GM10248 (cell line): ENCODE results near the gene LIPN.

Experiments used
- CTCF ChIA-PET: fragments of 300-600 bp; sonication (Branson Sonifier 250); formaldehyde crosslinking; extraction: SDS; loops from one replicate; lab custom pipeline; 2021; ENCODE audit warnings: antibody characterized with exemption; lab: Yijun Ruan, JAX
- POLR2A ChIA-PET: fragments of 350-650 bp; sonication (Branson Sonifier 250); formaldehyde crosslinking; extraction: SDS; loops from one replicate; lab custom pipeline; 2020; ENCODE audit warnings: antibody characterized with exemption; lab: Yijun Ruan, JAX
- DNase-seq: peaks from one replicate; pipeline ENCODE4 v3.0.0; 2012; ENCODE audit errors: extremely low spot score
- TF ChIP-seq, protein P1 (sequence below): IDR thresholded peaks from 2 replicates; pipeline ENCODE4 v1.5.1; 2012; ENCODE audit warnings: mild to moderate bottlenecking, low read depth; ENCODE audit errors: extremely low read depth, missing control alignments, control extremely low read depth

LIPN gene

DNA sequence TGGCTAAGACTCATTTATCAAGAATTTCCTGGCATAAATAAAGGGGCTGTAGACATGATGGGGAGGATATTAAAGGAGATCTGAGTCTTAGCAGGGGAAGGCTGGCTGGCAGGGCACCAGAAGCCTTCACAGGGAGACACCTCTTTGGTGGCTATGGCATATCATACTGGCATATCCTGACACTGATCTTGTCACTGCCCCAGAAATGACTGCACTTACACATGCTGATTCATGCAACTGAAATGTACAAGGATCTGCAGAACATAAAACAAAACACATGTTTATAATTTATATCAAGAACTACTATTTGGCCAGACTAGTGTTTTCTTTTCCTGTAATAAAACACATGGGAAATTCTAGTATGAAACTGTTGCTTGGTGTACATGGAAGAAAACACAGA is 5.5 kb upstream of the LIPN start:
- TF ChIP-seq, protein P1, sequence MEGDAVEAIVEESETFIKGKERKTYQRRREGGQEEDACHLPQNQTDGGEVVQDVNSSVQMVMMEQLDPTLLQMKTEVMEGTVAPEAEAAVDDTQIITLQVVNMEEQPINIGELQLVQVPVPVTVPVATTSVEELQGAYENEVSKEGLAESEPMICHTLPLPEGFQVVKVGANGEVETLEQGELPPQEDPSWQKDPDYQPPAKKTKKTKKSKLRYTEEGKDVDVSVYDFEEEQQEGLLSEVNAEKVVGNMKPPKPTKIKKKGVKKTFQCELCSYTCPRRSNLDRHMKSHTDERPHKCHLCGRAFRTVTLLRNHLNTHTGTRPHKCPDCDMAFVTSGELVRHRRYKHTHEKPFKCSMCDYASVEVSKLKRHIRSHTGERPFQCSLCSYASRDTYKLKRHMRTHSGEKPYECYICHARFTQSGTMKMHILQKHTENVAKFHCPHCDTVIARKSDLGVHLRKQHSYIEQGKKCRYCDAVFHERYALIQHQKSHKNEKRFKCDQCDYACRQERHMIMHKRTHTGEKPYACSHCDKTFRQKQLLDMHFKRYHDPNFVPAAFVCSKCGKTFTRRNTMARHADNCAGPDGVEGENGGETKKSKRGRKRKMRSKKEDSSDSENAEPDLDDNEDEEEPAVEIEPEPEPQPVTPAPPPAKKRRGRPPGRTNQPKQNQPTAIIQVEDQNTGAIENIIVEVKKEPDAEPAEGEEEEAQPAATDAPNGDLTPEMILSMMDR = no peak
- ChIA-PET CTCF (interaction anchor here (1.5 kb wide), 1 partner anchor 10 kb away, joined by 4 read pairs; no protein-coding TSS in a partner anchor), POLR2A (no interaction called here)
- DNase-seq = no peak

GRCh38 chr10:88755753-88756152 is 4.1 kb upstream of the LIPN start:
- no peak for DNase-seq
- ChIA-PET CTCF (interaction anchor here (0.6 to 1.6 kb wide), 4 partner anchors 9 to 38 kb away, joined by 3 to 4 read pairs (median 3); no protein-coding TSS in a partner anchor), POLR2A (no interaction called here)
- TF ChIP-seq, protein P1 = no peak

DNA sequence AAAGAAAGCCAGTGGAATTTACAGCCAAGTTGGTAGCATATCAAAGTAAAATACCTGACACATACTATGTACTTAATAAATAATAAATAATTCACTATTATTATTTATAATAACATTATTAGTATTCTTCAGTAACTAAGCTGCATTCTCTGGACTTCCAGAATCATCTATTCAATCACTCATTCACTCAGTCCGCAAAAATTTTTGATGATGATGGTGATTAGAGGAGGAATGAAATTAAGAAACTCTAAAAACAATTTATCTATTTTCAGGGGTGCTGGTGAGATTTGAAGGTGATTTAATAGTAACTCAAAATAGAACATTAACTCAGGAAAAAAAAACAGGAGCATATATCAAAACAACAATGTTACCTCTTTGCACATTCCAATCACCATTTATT is 3.2 kb upstream of the LIPN start:
- ChIA-PET CTCF (interaction anchor here (0.8 to 1.0 kb wide), 2 partner anchors 10 to 28 kb away, joined by 4 read pairs; no protein-coding TSS in a partner anchor), POLR2A (no interaction called here)
- TF ChIP-seq, protein P1 = no peak
- no peak for DNase-seq

- ChIA-PET POLR2A (no interaction called here), CTCF (interaction anchor here (1.3 to 1.4 kb wide), 3 partner anchors 11 to 37 kb away, joined by 3 to 4 read pairs (median 3); no protein-coding TSS in a partner anchor)
- DNase-seq = no peak
- TF ChIP-seq, protein P1 = no peak
These were observed 3.1 kb downstream of the LIPN start for GRCh38 chr10:88762906-88763305.

DNA sequence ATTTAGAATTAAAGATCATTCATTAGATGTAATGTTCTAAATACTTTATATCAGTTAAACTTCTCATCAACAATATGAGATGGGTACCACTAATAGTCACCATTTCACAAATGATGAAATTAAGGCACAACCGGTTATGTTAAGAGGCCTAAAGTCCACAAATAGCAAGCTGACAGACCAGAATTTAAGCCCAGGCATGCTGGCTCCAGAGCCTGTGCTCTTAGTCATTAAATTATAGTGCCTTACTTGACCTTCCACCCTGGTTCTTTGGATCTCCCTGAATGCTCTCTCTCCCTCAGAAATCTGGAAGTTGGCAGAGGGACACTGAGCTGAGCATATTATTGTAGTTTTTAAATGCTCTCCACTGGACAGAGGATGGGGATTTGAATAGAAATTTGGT is 3.6 kb downstream of the LIPN start:
- ChIA-PET CTCF (interaction anchor here (1.0 to 1.7 kb wide), 6 partner anchors 10 to 76 kb away, joined by 3 to 5 read pairs (median 3); no protein-coding TSS in a partner anchor), POLR2A (no interaction called here)
- no peak for DNase-seq
- TF ChIP-seq, protein P1 = no peak

DNA sequence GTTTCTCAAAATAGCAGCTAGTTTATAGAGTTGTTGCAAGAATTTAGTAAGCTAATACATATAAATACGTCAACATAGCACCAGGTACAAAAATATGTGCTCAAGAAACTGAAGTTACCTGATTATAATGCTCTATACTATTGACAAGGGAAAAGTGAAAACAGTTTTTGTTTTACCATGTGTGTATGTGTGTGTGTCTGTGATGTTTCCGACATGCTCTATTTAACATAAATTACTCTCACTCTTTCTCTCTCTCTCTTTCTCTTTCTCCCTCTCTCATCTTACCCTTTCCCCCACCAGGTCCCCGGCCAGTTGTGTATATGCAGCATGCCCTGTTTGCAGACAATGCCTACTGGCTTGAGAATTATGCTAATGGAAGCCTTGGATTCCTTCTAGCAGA is 4.3 kb downstream of the LIPN start:
- TF ChIP-seq, protein P1 = no peak
- DNase-seq = no peak
- ChIA-PET POLR2A (no interaction called here), CTCF (interaction anchor here (0.9 to 1.7 kb wide), 13 partner anchors 9 to 77 kb away, joined by 3 to 5 read pairs (median 3); no protein-coding TSS in a partner anchor)
